Measurements from ENCODE around the gene SPARC. TPM values are rescaled to one million over a fixed set of nuclear protein-coding genes. Genes with fewer than 3 reads are reported as not detected.

SPARC gene
- total RNA-seq, 2 donors from 2014 or later = not detected

DNA sequence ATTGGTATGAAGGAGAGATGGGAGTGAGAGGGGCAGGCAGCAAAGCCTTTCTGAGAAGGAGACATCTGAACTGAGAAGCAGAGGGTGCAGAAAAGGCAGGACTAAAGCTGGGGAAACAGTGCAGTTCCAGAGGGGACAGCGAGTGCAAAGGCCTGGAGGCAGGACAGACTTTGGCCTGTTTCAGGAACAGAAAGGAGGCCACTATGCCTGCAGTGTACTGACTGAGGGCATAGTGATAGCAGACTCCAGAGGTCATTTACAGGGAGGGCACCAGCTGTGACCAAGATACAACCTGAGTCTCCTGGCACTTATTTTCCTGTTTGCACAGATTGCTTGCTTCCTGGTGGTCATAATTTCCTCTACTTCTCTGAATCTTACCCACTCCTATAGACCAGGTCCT, 29.6 kb downstream of the SPARC start:
- peaks cover 1% of the 10 kb centered on the region for H3K4me1 Mint-ChIP-seq (ENCODE audit: low read depth)
- H3K27ac Mint-ChIP-seq = no peak overlapping the region
- no peak for DNase-seq
- no peak for ATAC-seq (replicated peaks in 1 of 2)
- H3K27me3 Mint-ChIP-seq (ENCODE audit: low read depth) = no peaks in the 10 kb centered on the region
- no peaks in the 10 kb centered on the region for H3K36me3 Mint-ChIP-seq (ENCODE audit: insufficient read depth in 2 of 2)
- H3K4me3 Mint-ChIP-seq = no peak overlapping the region
- H3K9me3 Mint-ChIP-seq = no peaks in the 10 kb centered on the region

DNA sequence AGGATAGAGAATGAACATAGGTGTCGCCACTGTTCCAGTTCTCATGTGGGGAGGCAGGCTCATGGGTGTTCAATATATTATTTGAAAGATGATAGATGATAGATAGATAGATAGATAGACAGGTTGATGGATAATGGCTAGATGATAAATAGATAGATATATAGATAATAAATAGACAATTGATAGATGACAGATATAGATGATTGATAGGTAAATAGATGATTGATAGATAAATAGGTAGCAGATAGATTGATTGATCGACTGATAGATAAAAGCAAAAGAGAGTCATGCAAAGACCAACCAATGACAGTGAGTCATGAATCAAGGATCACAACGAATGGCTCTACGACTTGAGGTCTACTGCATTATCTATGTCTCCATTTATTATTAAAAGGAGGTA, 30.4 kb downstream of the SPARC start:
- no peak overlapping the region for H3K4me3 Mint-ChIP-seq
- no peak overlapping the region for H3K27ac Mint-ChIP-seq
- no peaks in the 10 kb centered on the region for H3K36me3 Mint-ChIP-seq (ENCODE audit: insufficient read depth in 2 of 2)
- no peaks in the 10 kb centered on the region for H3K27me3 Mint-ChIP-seq (ENCODE audit: low read depth)
- no peaks in the 10 kb centered on the region for H3K4me1 Mint-ChIP-seq (ENCODE audit: low read depth)
- H3K9me3 Mint-ChIP-seq = no peaks in the 10 kb centered on the region
- ATAC-seq (replicated peaks in 1 of 2) (no peak), DNase-seq (no peak)

DNA sequence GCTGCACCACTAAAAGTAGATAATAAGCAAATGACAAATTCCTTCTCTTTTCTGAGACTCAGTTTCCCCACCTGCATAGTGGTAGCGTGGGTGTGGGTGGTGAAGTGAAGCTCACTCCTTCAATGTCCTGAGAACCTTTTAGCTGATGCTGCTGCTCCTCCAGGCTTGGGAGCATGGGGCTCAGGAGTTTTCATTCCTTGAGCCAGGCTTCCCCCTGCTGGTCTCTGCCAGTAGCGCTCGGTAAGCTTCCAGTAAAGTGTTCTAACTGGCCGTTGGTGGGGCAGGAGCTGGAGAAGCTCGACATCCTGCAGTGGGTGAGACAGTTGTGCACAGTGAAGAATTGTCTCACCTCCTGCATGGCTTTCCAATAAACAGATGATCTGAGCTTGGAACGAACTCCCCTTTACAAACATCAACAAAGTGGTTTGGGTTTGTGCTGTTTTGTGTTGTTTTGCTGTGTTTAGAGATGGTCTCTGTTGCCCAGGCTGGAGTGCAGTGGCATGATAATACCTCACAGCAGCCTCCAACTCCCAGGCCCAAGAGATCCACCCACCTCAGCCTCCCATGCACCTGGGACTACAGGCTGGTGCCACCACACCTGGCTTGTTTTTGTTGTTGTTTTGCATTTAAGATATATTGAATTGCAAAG, 34.6 kb downstream of the SPARC start:
- Mint-ChIP-seq H3K36me3 (ENCODE audit: insufficient read depth in 2 of 2) (no peaks in the 10 kb centered on the region), H3K9me3 (no peaks in the 10 kb centered on the region), H3K27ac (no peak overlapping the region), H3K4me1 (ENCODE audit: low read depth) (no peaks in the 10 kb centered on the region), H3K4me3 (no peak overlapping the region), H3K27me3 (ENCODE audit: low read depth) (no peaks in the 10 kb centered on the region)
- peak; percentile 76 to 77 for DNase-seq
- ATAC-seq (replicated peaks in 1 of 2) = peak; percentile 91 to 94

DNA sequence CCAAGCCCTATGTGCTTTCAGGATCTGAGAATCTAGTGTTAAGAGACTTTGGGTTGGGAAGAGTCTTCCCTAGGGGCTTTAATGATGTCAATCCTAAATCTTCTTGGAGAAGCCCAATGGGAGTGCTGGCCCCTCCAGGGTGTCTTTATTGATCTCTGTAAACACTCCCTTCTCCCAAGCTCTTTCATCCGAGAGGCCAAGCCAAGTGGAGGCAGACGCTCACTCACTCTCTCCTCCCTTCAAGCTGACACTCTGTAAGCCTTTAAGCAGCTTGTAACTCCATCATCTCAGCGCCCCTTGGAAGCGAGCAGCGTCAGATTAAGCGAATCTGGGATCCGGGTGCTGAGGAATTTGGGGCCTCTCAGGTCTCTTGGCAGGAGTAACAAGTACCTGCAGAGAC, 37.7 kb downstream of the SPARC start:
- Mint-ChIP-seq H3K4me3 (no peak overlapping the region), H3K4me1 (ENCODE audit: low read depth) (no peaks in the 10 kb centered on the region), H3K27me3 (ENCODE audit: low read depth) (no peaks in the 10 kb centered on the region), H3K36me3 (ENCODE audit: insufficient read depth in 2 of 2) (no peaks in the 10 kb centered on the region), H3K27ac (no peak overlapping the region), H3K9me3 (no peaks in the 10 kb centered on the region)
- ATAC-seq (replicated peaks in 1 of 2) (no peak), DNase-seq (no peak)

DNA sequence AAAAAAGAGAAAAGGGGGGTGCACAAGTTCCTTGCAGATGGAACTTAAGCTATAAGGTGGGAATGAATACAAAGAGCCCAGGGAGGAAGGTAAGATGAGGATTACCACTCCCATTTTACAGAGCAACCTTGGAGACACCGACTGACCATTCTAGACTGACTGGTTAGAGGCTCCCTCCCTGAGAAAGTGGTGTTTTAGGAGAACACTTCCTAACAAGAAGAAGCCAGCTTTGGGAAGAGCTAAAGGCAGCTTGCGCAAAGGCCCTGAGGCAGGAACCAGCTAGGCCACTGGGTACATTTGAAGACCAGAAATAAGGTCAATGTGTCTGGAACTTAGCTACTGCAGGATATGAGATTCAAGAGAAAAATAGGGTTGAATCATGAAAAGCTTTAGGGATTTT, 38.6 kb downstream of the SPARC start:
- Mint-ChIP-seq H3K36me3 (ENCODE audit: insufficient read depth in 2 of 2) (no peaks in the 10 kb centered on the region), H3K9me3 (no peaks in the 10 kb centered on the region), H3K4me1 (ENCODE audit: low read depth) (no peaks in the 10 kb centered on the region), H3K4me3 (no peak overlapping the region), H3K27ac (no peak overlapping the region), H3K27me3 (ENCODE audit: low read depth) (no peaks in the 10 kb centered on the region)
- ATAC-seq (replicated peaks in 1 of 2) (no peak), DNase-seq (no peak)

DNA sequence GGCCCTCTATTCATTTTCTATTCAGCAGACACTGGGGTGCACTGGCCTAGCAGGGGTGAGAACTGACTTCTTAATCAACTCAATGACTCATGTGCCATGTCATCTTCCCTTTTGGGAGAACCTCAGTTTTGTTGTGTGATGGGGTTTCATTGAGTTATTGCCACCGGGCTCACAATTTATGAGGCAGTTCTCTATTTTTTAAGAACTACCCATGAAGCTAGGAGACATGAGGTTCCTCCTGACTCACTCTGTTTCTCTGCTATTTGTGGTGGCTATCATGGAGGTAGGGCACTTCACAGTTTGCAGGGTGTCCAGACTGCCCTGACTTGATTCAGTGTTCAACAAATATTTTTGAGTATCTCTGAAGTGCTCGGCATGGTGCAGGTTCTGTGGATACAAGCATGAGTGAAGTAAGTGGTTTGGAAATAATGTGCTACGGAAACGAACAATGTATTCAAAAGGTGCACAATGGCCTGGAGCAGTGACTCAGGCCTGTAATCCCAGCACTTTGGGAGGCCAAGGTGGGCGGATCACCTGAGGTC, 39.3 kb downstream of the SPARC start:
- H3K36me3 Mint-ChIP-seq (ENCODE audit: insufficient read depth in 2 of 2) = no peaks in the 10 kb centered on the region
- DNase-seq (peak in 1 of 2 donors; percentile 10), ATAC-seq (replicated peaks in 1 of 2) (peak; percentile 64 to 68)
- H3K4me1 Mint-ChIP-seq (ENCODE audit: low read depth) = no peaks in the 10 kb centered on the region
- no peaks in the 10 kb centered on the region for H3K9me3 Mint-ChIP-seq
- H3K27me3 Mint-ChIP-seq (ENCODE audit: low read depth) = no peaks in the 10 kb centered on the region
- H3K27ac Mint-ChIP-seq = no peak overlapping the region
- H3K4me3 Mint-ChIP-seq = no peak overlapping the region

DNA sequence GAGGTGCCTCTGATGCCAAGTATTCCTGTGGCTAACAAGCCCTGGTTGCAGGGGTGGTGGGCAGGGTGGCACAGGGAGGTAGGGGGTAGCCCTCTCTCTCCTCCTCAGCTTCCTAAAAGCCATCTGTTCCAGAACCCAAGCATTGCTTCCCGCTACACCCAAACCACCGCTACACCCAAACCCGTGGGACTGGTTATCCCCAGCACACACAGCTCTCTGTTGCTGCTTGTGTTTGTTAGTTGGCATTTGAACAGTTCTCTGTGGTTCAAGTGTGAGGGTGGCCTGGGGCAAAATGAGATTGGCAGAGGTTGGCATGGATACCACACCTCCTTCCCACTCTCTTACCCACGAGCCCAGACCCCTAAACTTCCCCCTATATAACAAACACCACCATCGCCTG, 40.4 kb downstream of the SPARC start:
- no peak for ATAC-seq (replicated peaks in 1 of 2)
- no peaks in the 10 kb centered on the region for H3K9me3 Mint-ChIP-seq

DNA sequence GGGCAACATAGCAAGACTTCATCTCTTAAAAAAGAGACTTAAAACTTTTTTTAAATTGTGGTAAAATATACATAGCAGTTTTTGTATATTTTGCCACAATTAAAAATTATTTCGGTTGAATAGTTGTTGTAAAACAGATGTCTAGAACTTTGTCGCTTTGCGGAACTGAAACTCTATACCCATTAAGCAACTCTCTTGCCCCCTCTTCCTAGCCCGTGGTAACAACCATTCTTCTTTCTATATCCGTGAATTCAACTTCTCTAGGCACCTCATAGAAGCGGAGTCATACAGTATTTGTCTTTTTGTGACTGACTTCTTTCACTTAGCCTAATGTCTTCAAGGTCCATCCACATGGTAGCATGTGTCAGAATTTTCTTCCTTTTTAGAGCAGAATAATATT, 43.3 kb downstream of the SPARC start:
- no peak overlapping the region for H3K27ac Mint-ChIP-seq

More for the DNA sequence above, 40.4 kb downstream of the SPARC start:
- Mint-ChIP-seq H3K27me3 (ENCODE audit: low read depth) (no peaks in the 10 kb centered on the region), H3K4me3 (no peak overlapping the region), H3K36me3 (ENCODE audit: insufficient read depth in 2 of 2) (no peaks in the 10 kb centered on the region), H3K4me1 (ENCODE audit: low read depth) (no peaks in the 10 kb centered on the region), H3K27ac (no peak overlapping the region)
- no peak for DNase-seq

DNA sequence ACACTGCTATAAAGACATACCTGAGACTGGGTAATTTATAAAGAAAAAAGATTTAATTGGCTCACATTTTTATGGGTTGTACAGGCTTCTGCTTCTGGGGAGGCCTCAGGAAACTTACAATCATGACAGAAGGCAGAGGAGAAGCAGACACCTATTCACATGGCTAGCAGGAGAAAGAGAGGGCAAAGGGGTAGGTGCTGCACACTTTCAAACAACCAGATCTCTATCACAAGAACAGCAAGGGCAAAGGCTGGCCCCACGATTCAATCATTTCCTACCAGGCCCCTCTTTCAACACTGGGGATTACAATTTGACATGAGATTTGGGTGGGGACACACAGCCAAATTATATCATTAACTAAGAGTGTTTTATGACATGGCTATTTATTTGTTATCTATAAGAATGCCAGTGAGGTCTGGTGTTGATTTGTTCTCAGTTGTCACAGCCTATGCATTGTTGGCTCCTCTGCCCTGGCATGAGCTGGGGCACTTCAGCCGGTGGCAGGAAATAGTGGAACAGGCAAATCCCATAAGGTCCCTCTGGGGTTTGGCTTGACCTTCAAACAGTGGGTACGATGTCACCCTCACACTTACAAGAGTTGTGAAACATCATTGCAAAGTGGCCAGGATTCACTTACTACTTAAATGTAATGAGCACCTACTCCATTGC, 44.1 kb downstream of the SPARC start:
- Mint-ChIP-seq H3K9me3 (no peaks in the 10 kb centered on the region), H3K27me3 (ENCODE audit: low read depth) (no peaks in the 10 kb centered on the region), H3K27ac (no peak overlapping the region), H3K4me1 (ENCODE audit: low read depth) (no peaks in the 10 kb centered on the region), H3K36me3 (ENCODE audit: insufficient read depth in 2 of 2) (no peaks in the 10 kb centered on the region), H3K4me3 (no peak overlapping the region)
- no peak for DNase-seq
- ATAC-seq (replicated peaks in 1 of 2) = no peak

More for the DNA sequence above, 43.3 kb downstream of the SPARC start:
- no peak overlapping the region for H3K4me3 Mint-ChIP-seq
- no peaks in the 10 kb centered on the region for H3K9me3 Mint-ChIP-seq
- DNase-seq (no peak), ATAC-seq (replicated peaks in 1 of 2) (no peak)
- no peaks in the 10 kb centered on the region for H3K36me3 Mint-ChIP-seq (ENCODE audit: insufficient read depth in 2 of 2)
- H3K27me3 Mint-ChIP-seq (ENCODE audit: low read depth) = no peaks in the 10 kb centered on the region
- no peaks in the 10 kb centered on the region for H3K4me1 Mint-ChIP-seq (ENCODE audit: low read depth)

DNA sequence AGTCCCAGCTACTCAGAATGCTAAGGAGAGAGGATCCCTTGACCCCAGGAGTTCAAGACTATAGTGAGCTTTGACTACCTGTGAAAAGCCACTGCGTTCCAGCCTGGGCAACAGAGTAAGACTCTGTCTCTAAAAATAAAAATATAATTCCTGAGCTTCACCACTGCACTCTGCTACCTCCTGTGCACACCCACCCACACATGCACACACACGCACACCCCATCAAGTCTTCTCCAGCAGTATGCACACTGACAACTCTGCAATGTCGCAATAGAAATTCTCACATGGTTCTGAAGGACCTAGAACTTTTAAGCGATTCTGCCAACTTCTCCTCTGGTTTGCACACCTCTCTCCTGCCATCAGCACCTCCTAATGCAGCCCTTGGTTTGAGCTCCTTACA, 48.1 kb downstream of the SPARC start:
- ATAC-seq (replicated peaks in 1 of 2) (no peak), DNase-seq (no peak)
- Mint-ChIP-seq H3K27me3 (ENCODE audit: low read depth) (peaks cover 6% of the 10 kb centered on the region), H3K4me1 (ENCODE audit: low read depth) (no peaks in the 10 kb centered on the region), H3K27ac (no peak overlapping the region), H3K9me3 (no peaks in the 10 kb centered on the region), H3K36me3 (ENCODE audit: insufficient read depth in 2 of 2) (no peaks in the 10 kb centered on the region), H3K4me3 (no peak overlapping the region)

DNA sequence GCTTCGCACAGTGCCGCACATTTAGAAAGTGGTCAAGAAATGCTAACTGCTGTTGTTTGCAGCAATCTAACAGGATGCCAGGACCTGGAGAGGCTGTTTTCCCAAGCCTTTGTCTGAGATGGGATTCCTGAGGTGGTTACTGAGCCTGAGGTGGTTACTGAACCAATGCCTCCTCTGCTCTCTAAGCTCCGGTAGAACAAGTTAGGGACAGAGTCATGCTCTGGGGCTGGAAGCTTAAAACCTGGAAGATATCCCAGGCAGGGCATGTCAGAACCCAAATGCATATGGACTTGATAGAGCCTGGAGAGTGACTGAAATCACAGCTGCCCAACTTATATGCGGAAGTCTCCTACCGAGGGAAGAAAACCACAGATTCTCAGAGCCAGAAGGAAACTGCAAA, 49.0 kb downstream of the SPARC start:
- no peak overlapping the region for H3K4me3 Mint-ChIP-seq
- no peak overlapping the region for H3K27ac Mint-ChIP-seq
- no peaks in the 10 kb centered on the region for H3K9me3 Mint-ChIP-seq
- H3K27me3 Mint-ChIP-seq (ENCODE audit: low read depth) = peaks cover 6% of the 10 kb centered on the region
- ATAC-seq (replicated peaks in 1 of 2) = no peak
- no peaks in the 10 kb centered on the region for H3K36me3 Mint-ChIP-seq (ENCODE audit: insufficient read depth in 2 of 2)
- DNase-seq = no peak
- H3K4me1 Mint-ChIP-seq (ENCODE audit: low read depth) = no peaks in the 10 kb centered on the region

DNA sequence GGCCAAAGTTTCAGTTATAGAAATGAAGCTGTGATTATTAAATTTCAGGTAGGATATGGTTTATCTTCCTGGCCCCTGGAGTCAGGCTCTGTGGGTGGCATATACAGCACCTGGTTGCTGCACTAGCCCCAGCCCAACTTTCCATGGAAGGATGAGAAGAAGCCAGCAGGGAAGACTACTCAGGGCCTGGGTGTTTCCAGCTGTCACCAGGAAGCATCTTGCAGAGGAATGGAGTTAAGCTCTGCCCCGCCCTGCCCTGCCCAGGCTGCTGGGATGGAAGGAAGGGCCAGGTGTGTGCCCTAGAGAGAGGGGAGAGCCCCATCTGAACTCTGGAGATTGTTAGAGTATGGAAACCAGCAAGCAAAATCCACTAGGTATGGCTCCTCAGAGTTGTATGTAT, 52.8 kb downstream of the SPARC start:
- ATAC-seq (replicated peaks in 1 of 2) (no peak), DNase-seq (no peak)
- Mint-ChIP-seq H3K4me1 (ENCODE audit: low read depth) (no peaks in the 10 kb centered on the region), H3K4me3 (no peak overlapping the region), H3K27me3 (ENCODE audit: low read depth) (peaks cover 6% of the 10 kb centered on the region), H3K36me3 (ENCODE audit: insufficient read depth in 2 of 2) (no peaks in the 10 kb centered on the region), H3K9me3 (no peaks in the 10 kb centered on the region), H3K27ac (no peak overlapping the region)

DNA sequence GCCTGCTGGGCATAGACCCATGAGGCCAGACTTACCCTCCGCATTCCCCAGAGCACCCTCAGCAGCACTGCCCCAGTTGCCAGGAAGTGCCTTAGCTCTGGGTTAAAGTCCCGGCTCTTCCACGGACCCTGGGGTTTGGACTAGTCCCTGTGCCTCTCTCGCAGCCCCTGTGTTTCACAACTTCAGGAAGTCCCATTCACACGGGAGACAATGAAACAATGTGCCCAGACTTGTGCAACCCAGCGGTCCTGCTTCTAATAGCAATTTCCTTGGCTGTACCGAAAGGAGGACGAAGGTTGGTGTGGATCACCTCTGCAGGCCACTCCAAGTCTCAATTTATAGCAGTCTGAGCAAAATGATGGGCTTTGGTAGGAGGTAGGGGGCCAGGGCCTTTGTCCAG, 53.8 kb downstream of the SPARC start:
- peaks cover 6% of the 10 kb centered on the region for H3K27me3 Mint-ChIP-seq (ENCODE audit: low read depth)
- H3K36me3 Mint-ChIP-seq (ENCODE audit: insufficient read depth in 2 of 2) = no peaks in the 10 kb centered on the region
- no peak overlapping the region for H3K4me3 Mint-ChIP-seq
- DNase-seq (no peak), ATAC-seq (replicated peaks in 1 of 2) (no peak)
- H3K9me3 Mint-ChIP-seq = no peaks in the 10 kb centered on the region
- no peaks in the 10 kb centered on the region for H3K4me1 Mint-ChIP-seq (ENCODE audit: low read depth)
- H3K27ac Mint-ChIP-seq = no peak overlapping the region

DNA sequence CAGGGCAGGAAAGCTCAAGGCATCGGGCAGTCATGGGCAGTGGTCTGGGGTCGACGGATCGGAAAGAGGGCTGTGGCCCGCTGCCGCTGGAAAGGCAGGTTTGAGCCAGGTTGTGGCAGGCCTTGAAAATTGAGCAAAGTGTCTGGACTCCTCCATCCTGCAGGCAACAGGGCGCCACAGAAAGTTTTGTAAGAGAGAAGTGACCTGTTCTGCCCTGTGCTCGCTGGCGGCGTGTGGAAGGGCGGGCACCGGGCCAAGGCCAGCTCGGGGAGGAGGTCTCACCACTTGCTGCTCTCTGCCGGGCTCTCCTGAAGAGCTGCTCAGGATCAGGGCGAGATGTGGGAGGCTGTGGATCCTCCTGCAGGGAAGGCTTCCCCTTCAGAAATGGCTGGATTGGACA, 54.2 kb downstream of the SPARC start:
- Mint-ChIP-seq H3K27me3 (ENCODE audit: low read depth) (peaks cover 6% of the 10 kb centered on the region), H3K27ac (no peak overlapping the region), H3K4me1 (ENCODE audit: low read depth) (no peaks in the 10 kb centered on the region), H3K36me3 (ENCODE audit: insufficient read depth in 2 of 2) (no peaks in the 10 kb centered on the region), H3K9me3 (no peaks in the 10 kb centered on the region), H3K4me3 (no peak overlapping the region)
- ATAC-seq (replicated peaks in 1 of 2) (no peak), DNase-seq (no peak)
